Epithelial cell of esophagus (primary cell): ENCODE results near the gene GATAD2A.
A peak's percentile ranks its signal among the peaks of the same experiment; 100 is the strongest.

Source experiments
- DNase-seq: peaks from one replicate; pipeline ENCODE4 v3.0.0; 2010; ENCODE audit warnings: low read depth
- H3K4me3 ChIP-seq: 2 replicates; pipeline ENCODE4 v1.5.1; 2011; ENCODE audit warnings: mild to moderate bottlenecking, low read length, control low read depth
- TF ChIP-seq, protein P1 (sequence below): IDR thresholded peaks from 2 replicates; pipeline ENCODE4 v1.5.1; 2011; ENCODE audit warnings: low read depth, mild to moderate bottlenecking, low read length, control low read depth, inconsistent platforms; ENCODE audit not compliant: insufficient read depth; ENCODE audit errors: missing control alignments

GATAD2A gene

DNA sequence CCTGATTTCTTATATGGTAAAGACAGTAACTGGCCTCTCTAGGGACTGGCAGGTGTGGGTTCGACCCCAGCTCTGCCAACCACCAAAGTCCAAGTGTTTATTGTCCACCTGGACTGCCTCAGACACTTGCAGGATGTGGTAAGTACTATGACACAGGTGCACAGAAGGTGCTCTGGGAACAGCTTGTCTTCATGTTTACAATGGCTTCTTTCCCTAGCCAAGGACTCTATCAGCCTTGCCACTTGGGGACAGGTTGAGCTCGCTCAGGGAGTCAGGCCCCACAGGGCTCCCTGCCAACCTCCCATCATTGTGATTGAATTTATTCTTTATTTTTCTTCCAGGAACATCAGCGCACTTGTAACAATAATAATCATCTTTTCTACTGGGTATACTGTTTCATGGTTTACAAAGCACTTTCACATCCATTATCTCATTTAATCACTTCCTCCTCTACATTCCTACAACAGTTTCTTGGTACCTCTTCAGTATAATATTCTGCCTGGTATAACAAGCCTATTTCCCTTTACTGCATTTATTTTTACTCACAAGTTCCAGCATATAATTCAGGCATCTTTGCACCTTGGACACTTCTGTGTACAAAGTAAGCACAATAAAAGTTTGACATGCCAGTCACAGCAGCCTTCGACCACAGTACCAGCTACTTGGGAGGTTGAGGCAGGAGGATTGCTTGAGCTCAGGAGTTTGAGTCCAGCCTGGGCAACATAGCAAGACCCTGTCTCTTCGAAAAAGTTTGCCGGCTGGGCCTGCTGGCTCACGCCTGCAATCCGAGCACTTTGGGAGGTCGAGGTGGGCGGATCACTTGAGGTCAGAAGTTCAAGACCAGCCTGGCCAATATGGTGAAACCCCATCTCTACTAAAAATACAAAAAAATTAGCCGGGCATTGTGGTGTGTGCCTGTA lies 24.2 kb upstream of the GATAD2A start:
- no peak for DNase-seq
- TF ChIP-seq, protein P1, sequence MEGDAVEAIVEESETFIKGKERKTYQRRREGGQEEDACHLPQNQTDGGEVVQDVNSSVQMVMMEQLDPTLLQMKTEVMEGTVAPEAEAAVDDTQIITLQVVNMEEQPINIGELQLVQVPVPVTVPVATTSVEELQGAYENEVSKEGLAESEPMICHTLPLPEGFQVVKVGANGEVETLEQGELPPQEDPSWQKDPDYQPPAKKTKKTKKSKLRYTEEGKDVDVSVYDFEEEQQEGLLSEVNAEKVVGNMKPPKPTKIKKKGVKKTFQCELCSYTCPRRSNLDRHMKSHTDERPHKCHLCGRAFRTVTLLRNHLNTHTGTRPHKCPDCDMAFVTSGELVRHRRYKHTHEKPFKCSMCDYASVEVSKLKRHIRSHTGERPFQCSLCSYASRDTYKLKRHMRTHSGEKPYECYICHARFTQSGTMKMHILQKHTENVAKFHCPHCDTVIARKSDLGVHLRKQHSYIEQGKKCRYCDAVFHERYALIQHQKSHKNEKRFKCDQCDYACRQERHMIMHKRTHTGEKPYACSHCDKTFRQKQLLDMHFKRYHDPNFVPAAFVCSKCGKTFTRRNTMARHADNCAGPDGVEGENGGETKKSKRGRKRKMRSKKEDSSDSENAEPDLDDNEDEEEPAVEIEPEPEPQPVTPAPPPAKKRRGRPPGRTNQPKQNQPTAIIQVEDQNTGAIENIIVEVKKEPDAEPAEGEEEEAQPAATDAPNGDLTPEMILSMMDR: no peak
- no peak overlapping the region for H3K4me3 ChIP-seq

- DNase-seq: no peak
- no peak overlapping the region for H3K4me3 ChIP-seq
- TF ChIP-seq, protein P1: no peak
Measured at GRCh38 chr19:19382118-19382517, 23.4 kb upstream of the GATAD2A start.

GRCh38 chr19:19384486-19384885 lies 21.0 kb upstream of the GATAD2A start:
- no peak for DNase-seq
- peak overlapping the region; percentile 56 for H3K4me3 ChIP-seq
- TF ChIP-seq, protein P1: no peak

DNA sequence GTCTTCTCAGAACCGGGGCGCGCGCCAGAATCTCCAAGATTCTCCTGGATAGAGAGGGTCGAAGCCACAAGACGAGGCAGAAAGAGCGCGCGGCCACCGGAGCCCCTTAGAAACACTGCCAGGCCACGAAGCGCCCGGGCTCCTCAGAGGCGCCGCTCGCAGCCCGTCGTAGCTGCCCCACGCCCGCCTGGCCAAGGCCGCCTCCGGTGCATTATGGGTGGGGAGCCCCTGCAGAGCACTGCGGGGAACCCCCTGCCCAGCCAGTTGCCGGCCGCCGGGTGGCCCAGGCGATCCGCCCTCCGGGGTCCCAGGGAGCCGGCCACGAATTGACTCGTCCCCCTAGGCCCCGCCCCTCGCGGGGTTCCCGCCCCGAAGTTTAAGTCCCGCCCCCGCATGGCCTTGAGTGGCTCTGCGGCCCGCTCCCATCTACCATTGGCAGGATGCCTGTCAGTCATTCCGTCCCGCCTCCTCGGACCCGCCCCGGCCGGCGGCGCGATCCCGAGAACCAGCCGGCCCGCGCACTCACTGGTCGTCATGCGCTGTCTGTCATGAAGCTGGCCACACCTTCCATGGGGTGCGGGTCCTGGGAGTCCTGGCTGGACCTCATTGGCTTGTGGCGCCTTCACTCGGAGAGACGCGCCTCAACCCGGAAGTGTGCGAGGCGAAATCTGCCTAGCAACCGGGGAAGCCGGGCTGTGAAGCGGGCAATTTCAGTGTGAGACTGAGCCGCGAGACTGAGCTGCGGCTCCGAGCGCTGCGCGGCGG lies 20.2 kb upstream of the GATAD2A start:
- peak overlapping the region; percentile 85 for H3K4me3 ChIP-seq
- TF ChIP-seq, protein P1: no peak
- peak; percentile 100 for DNase-seq

GRCh38 chr19:19385896-19386869 lies 19.3 kb upstream of the GATAD2A start:
- peak overlapping the region; percentile 85 for H3K4me3 ChIP-seq
- TF ChIP-seq, protein P1: peak; percentile 27
- no peak for DNase-seq

GRCh38 chr19:19387108-19387507 lies 18.4 kb upstream of the GATAD2A start:
- peak overlapping the region; percentile 85 for H3K4me3 ChIP-seq
- DNase-seq: no peak
- TF ChIP-seq, protein P1: no peak
